DMS 273 (cell line): Measurements from ENCODE around the gene ZNF536.
A peak's percentile ranks its signal among the peaks of the same experiment; 100 is the strongest.

Experiments used
- DNase-seq: peaks from one replicate; lab custom pipeline; 2025; ENCODE audit not compliant: unreplicated experiment; lab: John Stamatoyannopoulos, UW

The ZNF536 gene

GRCh38 chr19:30371960-30372824 is at the start of gene ZNF536:
ZNF536 (plus strand) TSS chr19:30372384; CDS start chr19:30443563, 71,179 bp downstream.
- DNase-seq = no peak

- DNase-seq = no peak
Observed at GRCh38 chr19:30322641-30323320, 49.4 kb upstream of the ZNF536 start.

DNA sequence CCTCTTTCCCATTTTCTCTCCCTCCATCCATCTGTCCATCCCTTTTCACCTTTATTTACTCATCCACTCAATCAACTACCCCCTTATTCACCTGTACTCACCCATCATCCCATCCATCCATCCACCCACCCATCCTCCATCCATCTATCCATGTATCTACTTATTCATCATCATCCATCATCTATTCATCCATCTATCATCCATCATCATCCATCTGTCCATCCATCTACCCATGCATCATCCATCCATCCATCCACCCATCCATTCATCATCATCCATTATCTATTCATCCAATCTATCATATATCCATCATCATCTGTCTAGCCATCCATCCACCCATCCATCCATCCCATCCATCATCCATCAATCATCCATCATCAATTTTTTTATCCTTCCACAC is 48.3 kb upstream of the ZNF536 start:
- DNase-seq = no peak

DNA sequence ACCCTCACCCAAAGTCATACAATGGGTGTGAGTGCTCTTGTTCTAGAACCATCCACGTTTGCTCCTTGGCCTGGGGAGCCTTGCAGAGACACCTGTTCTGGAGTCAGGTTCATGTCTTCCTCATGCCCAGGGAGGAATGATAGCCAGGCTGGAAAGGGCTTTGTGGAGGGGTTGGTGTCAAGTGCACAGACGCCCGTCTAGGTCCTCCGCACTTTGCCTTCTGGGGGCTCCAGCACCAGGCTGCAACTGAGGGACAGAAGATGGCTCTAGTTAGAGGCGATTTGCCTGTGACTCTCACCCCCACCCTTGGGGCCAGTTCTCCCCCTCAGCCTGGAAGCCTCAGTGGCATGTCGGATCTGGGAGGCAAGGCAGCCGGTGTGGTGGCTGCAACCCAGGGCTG is 47.2 kb upstream of the ZNF536 start:
- DNase-seq = no peak

- no peak for DNase-seq
Observed at GRCh38 chr19:30325676-30326392, 46.4 kb upstream of the ZNF536 start.

DNA sequence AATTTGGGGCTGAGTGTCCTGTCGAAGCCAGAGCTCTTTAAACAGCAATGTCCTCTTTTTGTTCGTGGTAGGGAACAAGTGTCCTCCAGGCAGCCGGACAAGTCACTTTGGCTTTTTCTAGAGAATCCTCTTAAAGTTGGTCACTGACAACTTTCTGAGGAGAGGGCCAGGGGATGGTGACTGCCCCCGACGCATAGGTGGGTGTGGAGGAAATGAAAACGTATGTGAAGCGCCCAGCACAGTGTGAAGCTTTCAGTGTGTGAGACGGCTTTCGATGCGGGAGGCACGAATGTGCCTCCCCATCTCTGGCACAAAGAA is 45.8 kb upstream of the ZNF536 start:
- DNase-seq = no peak

DNA sequence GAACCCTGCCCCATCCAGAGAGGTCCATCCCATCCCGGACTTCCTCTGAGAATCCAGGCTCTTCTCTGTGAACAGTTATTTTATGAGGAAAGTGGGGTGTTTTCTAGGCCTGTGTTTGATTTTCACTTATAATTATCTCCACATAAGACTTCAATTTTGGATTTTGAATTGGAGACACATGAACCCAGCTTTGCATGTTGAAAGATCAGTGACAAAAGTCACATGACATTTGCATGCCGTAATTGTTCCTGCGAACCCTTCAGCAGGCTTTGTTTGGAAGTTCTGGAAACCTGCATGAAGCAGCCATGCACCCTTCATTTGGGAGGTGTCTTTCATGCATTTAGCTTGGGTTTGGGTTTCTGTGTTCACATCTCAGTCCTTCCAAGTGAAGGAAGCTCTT is 44.9 kb upstream of the ZNF536 start:
- DNase-seq = no peak

GRCh38 chr19:30328096-30328495 is 44.1 kb upstream of the ZNF536 start:
- DNase-seq = no peak

GRCh38 chr19:30330266-30330665 is 41.9 kb upstream of the ZNF536 start:
- DNase-seq = no peak

GRCh38 chr19:30332445-30333234 is 39.5 kb upstream of the ZNF536 start:
- no peak for DNase-seq

GRCh38 chr19:30333291-30334065 is 38.7 kb upstream of the ZNF536 start:
- DNase-seq = no peak

DNA sequence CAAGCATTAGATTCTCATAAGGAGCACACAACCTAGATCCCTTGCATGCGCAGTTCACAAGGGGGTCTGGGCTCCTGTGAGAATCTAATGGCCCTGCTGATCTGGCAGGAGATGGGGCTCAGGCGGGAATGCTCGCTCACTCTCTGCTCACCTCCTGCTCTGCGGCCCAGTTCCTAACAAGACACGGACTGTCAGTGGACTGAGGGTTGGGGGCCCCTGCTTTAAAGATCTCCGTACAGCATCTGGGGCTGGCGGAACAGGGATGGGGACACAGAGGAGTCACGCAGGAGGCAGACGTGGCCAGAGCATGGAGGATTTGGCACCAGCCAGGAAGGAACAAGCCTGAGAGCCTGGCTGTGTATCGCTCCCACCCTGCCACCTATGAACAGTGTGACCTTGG is 37.3 kb upstream of the ZNF536 start:
- DNase-seq = no peak

GRCh38 chr19:30335306-30335886 is 36.8 kb upstream of the ZNF536 start:
- DNase-seq = no peak

DNA sequence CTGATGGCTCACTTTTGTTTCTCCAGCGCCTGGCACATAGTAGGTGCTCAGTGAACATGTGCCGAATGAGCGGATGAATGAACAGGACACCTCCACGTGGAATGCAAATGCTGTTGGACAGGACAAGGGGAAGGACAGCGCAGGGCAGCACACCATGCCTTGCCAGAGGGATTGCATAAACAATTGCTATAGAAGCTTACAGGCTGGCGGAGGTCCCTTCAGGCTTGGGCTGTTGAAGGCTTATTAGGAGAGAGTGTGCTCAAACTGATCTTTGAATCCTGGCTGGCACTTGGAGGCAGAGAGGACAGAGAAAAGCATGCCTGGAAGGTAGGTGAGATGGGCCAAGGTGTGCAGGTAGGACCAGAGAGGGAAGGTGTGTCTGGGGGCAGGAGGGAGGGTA is 35.9 kb upstream of the ZNF536 start:
- no peak for DNase-seq

DNA sequence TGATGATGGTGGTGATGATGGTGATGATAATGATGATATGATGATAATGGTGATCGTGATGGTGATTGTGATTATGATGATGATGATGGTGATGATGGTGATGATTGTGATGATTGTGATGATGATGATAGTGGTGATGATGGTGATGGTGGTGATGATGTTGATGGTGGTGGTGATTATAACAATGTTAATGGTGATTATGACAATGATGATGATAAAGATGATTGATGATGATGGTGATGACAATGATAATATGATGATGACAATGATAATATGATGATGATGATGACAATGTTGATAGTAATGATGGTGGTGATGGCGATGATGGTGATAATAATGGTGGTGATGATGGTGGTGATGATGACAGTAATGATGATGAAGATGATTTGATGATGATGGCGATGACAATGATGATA is 34.1 kb upstream of the ZNF536 start:
- no peak for DNase-seq

DNA sequence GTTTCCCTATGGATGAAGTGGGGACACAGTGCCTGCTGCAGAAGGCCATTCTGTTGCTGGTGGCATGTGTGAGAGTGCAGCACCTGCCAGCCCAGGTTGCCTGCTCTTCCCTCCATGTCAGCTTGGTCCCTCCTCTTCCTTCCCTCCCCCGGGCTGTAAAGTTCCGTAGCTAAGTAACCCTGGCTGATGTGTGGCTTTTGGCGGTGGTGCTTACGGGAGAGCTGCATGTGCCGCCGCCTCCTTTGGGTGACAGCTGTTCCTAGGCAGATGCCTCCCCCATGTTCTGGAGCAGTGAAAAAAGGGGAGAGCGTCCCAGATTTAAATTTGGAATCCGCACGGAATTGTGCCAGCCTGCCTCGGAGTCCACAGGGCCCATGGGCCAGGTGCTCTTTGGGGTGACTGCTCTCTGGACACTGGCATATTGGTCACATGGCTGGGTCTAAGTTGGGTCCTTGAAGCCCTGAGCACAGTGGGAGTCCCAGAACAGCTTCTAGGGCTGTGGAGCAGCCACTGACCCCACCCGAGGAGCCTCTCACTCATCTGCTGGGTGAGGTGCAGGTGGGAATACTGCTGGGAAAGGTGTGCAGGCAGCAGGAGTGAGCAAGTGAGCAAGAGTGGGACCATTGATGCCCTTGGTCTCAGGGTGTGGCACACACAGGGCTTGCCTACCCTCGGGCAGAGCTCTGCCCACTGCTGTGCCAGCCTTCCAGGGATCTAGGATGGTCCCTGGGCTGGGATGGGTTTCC is 33.1 kb upstream of the ZNF536 start:
- peak; percentile 16 for DNase-seq

DNA sequence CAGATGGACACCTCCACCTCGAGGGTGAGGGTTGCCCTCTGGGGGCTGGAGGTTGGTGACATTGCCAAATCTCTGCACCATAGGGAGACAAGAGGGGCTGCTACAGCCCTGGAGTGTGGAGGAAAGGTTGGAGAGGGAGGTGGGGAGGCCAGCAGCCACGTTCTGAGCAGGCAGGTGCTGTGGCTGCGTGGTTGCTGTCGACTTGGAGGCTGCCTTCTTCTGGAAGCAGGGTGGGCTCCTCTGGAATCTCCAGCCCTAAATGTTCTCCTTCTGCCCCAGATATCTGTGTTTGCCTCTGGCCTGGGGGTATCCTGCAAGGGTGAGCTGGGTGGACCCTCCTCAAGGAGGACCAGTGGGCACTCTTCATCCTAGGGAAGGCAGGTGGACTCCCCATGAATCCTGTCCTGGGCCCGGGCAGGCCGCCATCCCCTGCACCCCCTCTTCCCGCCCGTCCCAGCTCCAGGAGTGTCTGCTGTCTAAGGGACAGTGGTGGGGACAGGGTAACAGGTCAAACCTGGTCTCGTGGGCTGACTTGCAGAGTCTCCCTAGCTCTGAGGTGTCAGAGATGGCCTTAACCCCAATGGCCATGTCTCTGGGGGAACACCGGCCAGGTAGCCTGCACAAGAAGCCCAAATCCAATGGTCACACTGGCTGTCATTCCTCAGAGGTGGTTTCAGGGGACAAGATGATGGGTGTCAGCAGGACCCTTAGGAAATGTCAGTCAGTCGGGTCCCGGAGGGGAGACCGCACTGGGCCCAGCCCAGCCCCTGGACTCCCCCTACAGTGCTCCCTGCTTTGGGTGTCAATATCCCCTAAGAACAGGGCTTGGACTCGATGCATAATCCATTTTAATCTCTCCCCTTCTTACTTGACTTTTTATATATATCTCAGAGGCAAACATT is 32.3 kb upstream of the ZNF536 start:
- DNase-seq = no peak
